ENCODE measurements around the gene ZNF716. TPM values are rescaled to one million over a fixed set of nuclear protein-coding genes. Genes with fewer than 3 reads are reported as not detected.

Gene ZNF716
- total RNA-seq, 1 experiment from 2014 or later = not detected

DNA sequence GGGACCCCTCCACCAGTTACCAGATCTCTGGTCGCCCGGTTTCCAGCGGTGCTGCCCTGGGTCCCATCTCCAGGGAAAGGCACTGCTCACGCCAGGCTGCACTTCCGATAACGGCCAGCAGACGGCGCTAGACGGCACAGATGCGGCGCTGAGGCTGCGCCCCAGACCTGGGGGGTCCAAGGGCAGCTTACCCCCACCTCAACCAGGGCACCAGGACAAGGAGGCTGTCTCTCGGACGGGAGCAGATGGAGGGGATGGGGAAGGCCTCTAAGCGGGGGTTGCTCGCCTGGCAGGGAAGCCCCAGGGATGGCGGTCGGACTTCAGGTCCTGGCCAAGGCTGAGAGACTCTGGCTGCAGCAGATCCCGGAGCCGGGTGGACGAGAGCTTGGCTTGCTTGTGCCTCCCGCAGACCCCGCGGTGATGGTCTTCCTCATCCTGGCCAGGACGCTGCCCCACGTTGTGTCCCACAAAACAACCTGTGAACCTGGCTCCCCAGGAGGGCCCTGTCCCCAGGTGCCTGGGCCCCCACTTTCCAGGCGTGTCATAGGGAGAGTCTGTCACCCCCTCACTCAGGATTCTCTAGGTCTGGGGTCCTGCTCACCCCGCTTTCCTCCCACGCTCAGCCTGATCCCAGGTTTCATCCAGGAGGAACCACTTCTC lies 23.9 kb upstream of the ZNF716 start:
- H3K27me3 ChIP-seq (ENCODE audit: insufficient read depth, low read length) = no peaks in the 10 kb centered on the region
- H3K4me2 ChIP-seq (ENCODE audit: low read length) = no peak overlapping the region
- H3K9ac ChIP-seq (ENCODE audit: low read length) = no peak overlapping the region
- ATAC-seq (no peak), DNase-seq (ENCODE audit: low read depth, low spot score) (no peak)
- CTCF ChIA-PET = no interaction called here
- H2AFZ ChIP-seq (ENCODE audit: low read depth, low read length, poor library complexity, severe bottlenecking) = no peak overlapping the region
- no peak overlapping the region for H3K4me3 ChIP-seq (replicated peaks in 1 of 2; ENCODE audit: low read depth in 1 of 2, low read length in 2 of 2)
- TF ChIP-seq CBX3 (IDR thresholded peaks at IDR 0.05; ENCODE audit: low read depth) (no peak), SP1 (IDR thresholded peaks at IDR 0.05; ENCODE audit: low read depth) (no peak)
- TF ChIP-seq, protein P1, sequence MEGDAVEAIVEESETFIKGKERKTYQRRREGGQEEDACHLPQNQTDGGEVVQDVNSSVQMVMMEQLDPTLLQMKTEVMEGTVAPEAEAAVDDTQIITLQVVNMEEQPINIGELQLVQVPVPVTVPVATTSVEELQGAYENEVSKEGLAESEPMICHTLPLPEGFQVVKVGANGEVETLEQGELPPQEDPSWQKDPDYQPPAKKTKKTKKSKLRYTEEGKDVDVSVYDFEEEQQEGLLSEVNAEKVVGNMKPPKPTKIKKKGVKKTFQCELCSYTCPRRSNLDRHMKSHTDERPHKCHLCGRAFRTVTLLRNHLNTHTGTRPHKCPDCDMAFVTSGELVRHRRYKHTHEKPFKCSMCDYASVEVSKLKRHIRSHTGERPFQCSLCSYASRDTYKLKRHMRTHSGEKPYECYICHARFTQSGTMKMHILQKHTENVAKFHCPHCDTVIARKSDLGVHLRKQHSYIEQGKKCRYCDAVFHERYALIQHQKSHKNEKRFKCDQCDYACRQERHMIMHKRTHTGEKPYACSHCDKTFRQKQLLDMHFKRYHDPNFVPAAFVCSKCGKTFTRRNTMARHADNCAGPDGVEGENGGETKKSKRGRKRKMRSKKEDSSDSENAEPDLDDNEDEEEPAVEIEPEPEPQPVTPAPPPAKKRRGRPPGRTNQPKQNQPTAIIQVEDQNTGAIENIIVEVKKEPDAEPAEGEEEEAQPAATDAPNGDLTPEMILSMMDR (IDR thresholded peaks at IDR 0.05 in 2 of 3, conservative IDR thresholded peaks at IDR 0.05 in 1 of 3; ENCODE audit: borderline replicate concordance in 1 of 3, insufficient read depth in 1 of 3, low read depth in 2 of 3, low read length in 2 of 3) = peak in 2 of 3 experiments; percentile 32 to 38; a peak in 4 of 6 replicates
- TF ChIP-seq, protein P2, sequence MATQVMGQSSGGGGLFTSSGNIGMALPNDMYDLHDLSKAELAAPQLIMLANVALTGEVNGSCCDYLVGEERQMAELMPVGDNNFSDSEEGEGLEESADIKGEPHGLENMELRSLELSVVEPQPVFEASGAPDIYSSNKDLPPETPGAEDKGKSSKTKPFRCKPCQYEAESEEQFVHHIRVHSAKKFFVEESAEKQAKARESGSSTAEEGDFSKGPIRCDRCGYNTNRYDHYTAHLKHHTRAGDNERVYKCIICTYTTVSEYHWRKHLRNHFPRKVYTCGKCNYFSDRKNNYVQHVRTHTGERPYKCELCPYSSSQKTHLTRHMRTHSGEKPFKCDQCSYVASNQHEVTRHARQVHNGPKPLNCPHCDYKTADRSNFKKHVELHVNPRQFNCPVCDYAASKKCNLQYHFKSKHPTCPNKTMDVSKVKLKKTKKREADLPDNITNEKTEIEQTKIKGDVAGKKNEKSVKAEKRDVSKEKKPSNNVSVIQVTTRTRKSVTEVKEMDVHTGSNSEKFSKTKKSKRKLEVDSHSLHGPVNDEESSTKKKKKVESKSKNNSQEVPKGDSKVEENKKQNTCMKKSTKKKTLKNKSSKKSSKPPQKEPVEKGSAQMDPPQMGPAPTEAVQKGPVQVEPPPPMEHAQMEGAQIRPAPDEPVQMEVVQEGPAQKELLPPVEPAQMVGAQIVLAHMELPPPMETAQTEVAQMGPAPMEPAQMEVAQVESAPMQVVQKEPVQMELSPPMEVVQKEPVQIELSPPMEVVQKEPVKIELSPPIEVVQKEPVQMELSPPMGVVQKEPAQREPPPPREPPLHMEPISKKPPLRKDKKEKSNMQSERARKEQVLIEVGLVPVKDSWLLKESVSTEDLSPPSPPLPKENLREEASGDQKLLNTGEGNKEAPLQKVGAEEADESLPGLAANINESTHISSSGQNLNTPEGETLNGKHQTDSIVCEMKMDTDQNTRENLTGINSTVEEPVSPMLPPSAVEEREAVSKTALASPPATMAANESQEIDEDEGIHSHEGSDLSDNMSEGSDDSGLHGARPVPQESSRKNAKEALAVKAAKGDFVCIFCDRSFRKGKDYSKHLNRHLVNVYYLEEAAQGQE (IDR thresholded peaks at IDR 0.05; ENCODE audit: low read depth) = no peak
- POLR2A ChIA-PET = no interaction called here
- H3K4me1 ChIP-seq (ENCODE audit: control insufficient read depth in 1 of 2, insufficient read depth in 2 of 2, low read length in 2 of 2) = no peaks in the 10 kb centered on the region
- peaks cover 4 to 7% of the 10 kb centered on the region in 2 experiments; a peak in 2 of 4 replicates for H3K9me3 ChIP-seq (ENCODE audit: control insufficient read depth in 1 of 2, insufficient read depth in 1 of 2, low read depth in 1 of 2, low read length in 2 of 2)
- RAD21 ChIA-PET (ENCODE audit: low non-redundant PET in 1 of 2, low total read pairs in 2 of 2, uncharacterized antibody in 2 of 2, unreplicated experiment in 2 of 2) = no interaction called here
- no peaks in the 10 kb centered on the region for H3K9me2 ChIP-seq (ENCODE audit: insufficient read depth)
- H3K27ac ChIP-seq (ENCODE audit: low read depth, low read length) = no peak overlapping the region
- no peaks in the 10 kb centered on the region for H3K36me3 ChIP-seq (ENCODE audit: control insufficient read depth in 1 of 2, insufficient read depth in 2 of 2, low read length in 2 of 2)
- no peaks in the 10 kb centered on the region for H3K79me2 ChIP-seq (ENCODE audit: insufficient read depth, low read length)
- intact Hi-C loops (cut with micrococcal nuclease) = no loop called here
- no peaks in the 10 kb centered on the region for H4K20me1 ChIP-seq (ENCODE audit: insufficient read depth)
- BruUV-seq (replicated peaks) = no TSS peak

All from HCT116 (cell line).